ENCODE data around the gene PPP2R5B. TPM values are rescaled to one million over a fixed set of nuclear protein-coding genes. Genes with fewer than 3 reads are reported as not detected.

PPP2R5B gene
- total RNA-seq, 2 experiments from 2014 or later, result 18.6 to 22.3 TPM

GRCh38 chr11:64916775-64917662, 7.5 kb upstream of the PPP2R5B start, which contains the start of gene ATG2A:
ATG2A (minus strand) TSS chr11:64917209; CDS start chr11:64917135, 74 bp downstream.
- Mint-ChIP-seq H3K4me1 (peaks cover 21% of the 10 kb centered on the region), H3K27ac (peak within 1 kb of the TSS; percentile 95), H3K4me3 (peak within 1 kb of the TSS; percentile 93), H3K9me3 (no peaks in the 10 kb centered on the region), H3K27me3 (no peaks in the 10 kb centered on the region), H3K36me3 (peaks cover 2% of the 10 kb centered on the region)
- peak; percentile 99 for DNase-seq
- POLR2A ChIA-PET, result interaction anchor here (1.0 kb wide), 1 partner anchor 38 kb away, joined by 4 read pairs; the partner anchor contains the start of gene EHD1
- ATAC-seq (ENCODE audit: low read depth), result peak; percentile 99

DNA sequence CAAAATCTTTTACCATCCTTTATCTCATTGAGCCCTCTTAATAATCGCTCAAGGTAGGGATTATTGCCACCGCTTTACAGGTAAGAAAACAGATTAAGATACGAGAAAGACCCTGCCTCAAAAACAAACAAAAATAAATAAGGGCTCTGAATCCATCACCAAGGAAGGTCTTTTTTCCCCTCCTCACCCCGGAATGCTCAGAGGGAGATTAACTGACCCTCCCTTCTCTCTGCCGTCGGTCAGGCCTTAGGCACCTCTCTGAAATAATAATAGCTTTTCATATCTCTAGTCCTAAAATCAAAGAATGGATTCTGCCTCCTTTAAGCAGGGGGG, 6.9 kb upstream of the PPP2R5B start:
- peaks cover 21% of the 10 kb centered on the region for H3K4me1 Mint-ChIP-seq
- H3K27me3 Mint-ChIP-seq, result no peaks in the 10 kb centered on the region
- ATAC-seq (ENCODE audit: low read depth) (no peak), DNase-seq (no peak)
- H3K36me3 Mint-ChIP-seq, result no peaks in the 10 kb centered on the region
- peak overlapping the region; percentile 95 for H3K27ac Mint-ChIP-seq
- POLR2A ChIA-PET, result interaction anchor here (1.5 kb wide), 1 partner anchor 200 kb away, joined by 4 read pairs; the partner anchor contains the start of gene ZNHIT2
- no peaks in the 10 kb centered on the region for H3K9me3 Mint-ChIP-seq
- H3K4me3 Mint-ChIP-seq, result peak overlapping the region; percentile 93

DNA sequence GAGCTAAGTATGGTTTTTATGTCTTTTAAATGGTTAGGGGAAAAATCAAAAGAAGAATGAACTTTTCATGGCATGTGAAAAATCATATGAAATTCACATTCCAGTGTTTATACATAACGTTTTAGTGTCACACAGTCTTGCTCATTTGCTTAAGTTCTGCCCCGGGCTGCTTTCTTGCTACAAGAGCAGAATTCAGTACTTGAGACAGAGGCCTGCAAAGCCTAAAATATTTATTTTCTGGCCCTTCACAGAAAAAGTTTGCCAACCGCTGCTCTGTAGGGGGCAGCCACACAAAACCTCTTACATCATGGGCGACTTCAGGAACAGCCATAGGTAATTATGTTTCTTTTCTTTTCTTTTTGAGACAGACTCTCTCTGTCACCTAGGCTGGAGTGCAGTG, 6.5 kb upstream of the PPP2R5B start:
- no peaks in the 10 kb centered on the region for H3K36me3 Mint-ChIP-seq
- DNase-seq (no peak), ATAC-seq (ENCODE audit: low read depth) (no peak)
- H3K4me1 Mint-ChIP-seq, result peaks cover 22% of the 10 kb centered on the region
- H3K27me3 Mint-ChIP-seq, result no peaks in the 10 kb centered on the region
- H3K9me3 Mint-ChIP-seq, result no peaks in the 10 kb centered on the region
- peak overlapping the region; percentile 93 for H3K4me3 Mint-ChIP-seq
- POLR2A ChIA-PET, result interaction anchor here (1.5 kb wide), 1 partner anchor 200 kb away, joined by 4 read pairs; the partner anchor contains the start of gene ZNHIT2
- peak overlapping the region; percentile 95 for H3K27ac Mint-ChIP-seq

DNA sequence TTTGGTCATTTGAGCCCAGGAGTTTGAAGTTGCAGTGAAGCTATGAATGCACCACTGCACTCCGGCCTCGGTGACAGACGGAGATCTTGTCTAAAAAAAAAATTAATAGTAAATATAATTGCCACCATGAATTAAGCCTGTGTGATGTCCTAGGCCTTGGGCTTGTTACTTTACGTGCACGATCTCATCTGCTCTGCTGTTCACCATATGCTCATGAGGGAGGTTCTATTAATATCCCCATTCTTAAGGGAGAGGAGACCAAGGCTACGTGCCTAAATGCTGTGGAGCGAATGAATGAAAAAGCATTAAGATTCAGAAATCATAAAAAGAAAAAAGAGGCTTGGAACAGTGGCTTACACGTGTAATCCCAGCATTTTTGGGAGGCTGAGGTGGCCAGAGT, 4.9 kb upstream of the PPP2R5B start:
- no peaks in the 10 kb centered on the region for H3K36me3 Mint-ChIP-seq
- H3K27ac Mint-ChIP-seq, result no peak overlapping the region
- no peak overlapping the region for H3K4me3 Mint-ChIP-seq
- H3K4me1 Mint-ChIP-seq, result peaks cover 23% of the 10 kb centered on the region
- DNase-seq, result no peak
- ATAC-seq (ENCODE audit: low read depth), result no peak
- no peaks in the 10 kb centered on the region for H3K9me3 Mint-ChIP-seq
- no peaks in the 10 kb centered on the region for H3K27me3 Mint-ChIP-seq
- POLR2A ChIA-PET, result no interaction called here

GRCh38 chr11:64920124-64920523, 4.4 kb upstream of the PPP2R5B start:
- no peak overlapping the region for H3K4me3 Mint-ChIP-seq
- H3K4me1 Mint-ChIP-seq, result peaks cover 24% of the 10 kb centered on the region
- ATAC-seq (ENCODE audit: low read depth) (no peak), DNase-seq (no peak)
- POLR2A ChIA-PET, result no interaction called here
- H3K36me3 Mint-ChIP-seq, result no peaks in the 10 kb centered on the region
- no peak overlapping the region for H3K27ac Mint-ChIP-seq
- H3K9me3 Mint-ChIP-seq, result no peaks in the 10 kb centered on the region
- no peaks in the 10 kb centered on the region for H3K27me3 Mint-ChIP-seq

- Mint-ChIP-seq H3K36me3 (no peaks in the 10 kb centered on the region), H3K27me3 (no peaks in the 10 kb centered on the region), H3K4me3 (no peak overlapping the region), H3K4me1 (peaks cover 19% of the 10 kb centered on the region), H3K27ac (no peak overlapping the region), H3K9me3 (no peaks in the 10 kb centered on the region)
- DNase-seq (no peak), ATAC-seq (ENCODE audit: low read depth) (no peak)
- POLR2A ChIA-PET, result no interaction called here
These were observed 3.1 kb upstream of the PPP2R5B start for GRCh38 chr11:64921384-64921783.

- Mint-ChIP-seq H3K27me3 (no peaks in the 10 kb centered on the region), H3K4me1 (peaks cover 11% of the 10 kb centered on the region), H3K9me3 (no peaks in the 10 kb centered on the region), H3K4me3 (no peak overlapping the region), H3K27ac (peak overlapping the region; percentile 34), H3K36me3 (peaks cover 4% of the 10 kb centered on the region)
- DNase-seq (no peak), ATAC-seq (ENCODE audit: low read depth) (no peak)
- POLR2A ChIA-PET, result interaction anchor here (1.2 to 1.8 kb wide), 4 partner anchors 75 to 199 kb away, joined by 3 to 10 read pairs (median 5); partner anchors contain the start of genes BATF2, FAU and MRPL49
These were observed 1.3 kb upstream of the PPP2R5B start for GRCh38 chr11:64923151-64923661.

- no peaks in the 10 kb centered on the region for H3K9me3 Mint-ChIP-seq
- peak overlapping the region; percentile 54 for H3K27ac Mint-ChIP-seq
- H3K36me3 Mint-ChIP-seq, result peaks cover 7% of the 10 kb centered on the region
- H3K4me3 Mint-ChIP-seq, result peak overlapping the region; percentile 97
- H3K27me3 Mint-ChIP-seq, result no peaks in the 10 kb centered on the region
- no peak for ATAC-seq (ENCODE audit: low read depth)
- H3K4me1 Mint-ChIP-seq, result peaks cover 11% of the 10 kb centered on the region
- POLR2A ChIA-PET, result interaction anchor here (0.5 to 1.8 kb wide), 16 partner anchors 10 to 256 kb away, joined by 3 to 10 read pairs (median 3); partner anchors contain the start of genes ARL2, BATF2, FAU and MAJIN
- DNase-seq, result no peak
These were observed 408 bp downstream of the PPP2R5B start for GRCh38 chr11:64924910-64925284.

DNA sequence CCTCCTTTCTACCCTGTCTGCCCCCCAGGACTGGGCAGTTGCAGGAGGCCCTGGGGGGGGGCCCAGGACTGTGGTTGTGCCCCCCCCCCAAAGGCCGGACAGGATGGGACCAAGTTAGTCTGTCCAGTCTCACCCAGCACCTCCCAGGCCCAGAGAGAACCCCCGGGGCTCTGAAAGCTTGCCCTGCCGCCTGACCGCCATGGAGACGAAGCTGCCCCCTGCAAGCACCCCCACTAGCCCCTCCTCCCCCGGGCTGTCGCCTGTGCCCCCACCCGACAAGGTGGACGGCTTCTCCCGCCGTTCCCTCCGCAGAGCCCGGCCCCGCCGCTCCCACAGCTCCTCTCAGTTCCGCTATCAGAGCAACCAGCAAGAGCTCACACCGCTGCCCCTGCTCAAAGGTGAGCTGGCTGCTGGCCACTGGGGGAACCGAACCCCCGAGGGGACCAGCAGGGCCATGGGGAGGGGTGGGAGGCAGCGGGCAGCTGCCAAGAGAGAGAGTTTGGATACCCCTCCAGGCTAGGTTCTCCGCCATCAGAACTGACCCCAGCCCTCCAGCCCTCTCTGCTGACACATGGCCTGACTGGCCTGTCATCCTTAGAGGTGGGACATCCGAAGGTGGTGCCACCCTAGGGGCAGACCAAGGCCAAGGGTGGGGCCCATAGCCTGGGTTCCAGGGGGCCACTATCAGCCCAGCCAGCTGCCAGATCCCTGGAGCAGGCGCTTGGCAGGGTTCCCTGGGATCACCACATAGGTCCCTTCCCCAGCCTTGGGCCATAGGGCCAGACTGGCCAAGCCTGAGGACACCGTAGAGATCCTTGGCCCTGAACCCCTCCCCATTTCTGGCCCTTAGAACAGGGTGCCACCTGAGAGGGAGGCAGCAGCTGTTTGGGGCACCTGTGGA, 1.3 kb downstream of the PPP2R5B start:
- POLR2A ChIA-PET, result interaction anchor here (1.0 to 1.5 kb wide), 5 partner anchors 24 to 115 kb away, joined by 3 read pairs; partner anchors contain the start of genes ARL2, MAJIN, MEN1 and SAC3D1
- no peaks in the 10 kb centered on the region for H3K27me3 Mint-ChIP-seq
- H3K27ac Mint-ChIP-seq, result no peak overlapping the region
- H3K9me3 Mint-ChIP-seq, result no peaks in the 10 kb centered on the region
- ATAC-seq (ENCODE audit: low read depth) (no peak), DNase-seq (no peak)
- peaks cover 7% of the 10 kb centered on the region for H3K36me3 Mint-ChIP-seq
- H3K4me3 Mint-ChIP-seq, result peak overlapping the region; percentile 97
- peaks cover 11% of the 10 kb centered on the region for H3K4me1 Mint-ChIP-seq

DNA sequence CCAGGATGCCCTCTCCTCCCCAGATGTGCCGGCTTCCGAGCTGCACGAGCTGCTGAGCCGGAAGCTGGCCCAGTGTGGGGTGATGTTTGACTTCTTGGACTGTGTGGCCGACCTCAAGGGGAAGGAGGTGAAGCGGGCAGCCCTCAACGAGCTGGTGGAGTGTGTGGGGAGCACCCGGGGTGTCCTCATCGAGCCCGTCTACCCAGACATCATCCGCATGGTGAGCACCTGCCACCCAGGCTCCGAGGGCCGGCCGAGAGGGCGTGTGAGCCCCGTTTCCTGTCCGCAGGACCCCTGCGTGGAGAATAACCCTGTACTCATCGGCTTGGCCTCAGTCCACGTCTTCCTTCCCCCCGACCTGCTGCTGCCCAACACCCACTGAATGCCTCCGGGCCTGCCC, 2.2 kb downstream of the PPP2R5B start:
- Mint-ChIP-seq H3K27me3 (no peaks in the 10 kb centered on the region), H3K9me3 (no peaks in the 10 kb centered on the region), H3K27ac (no peak overlapping the region), H3K36me3 (peaks cover 7% of the 10 kb centered on the region), H3K4me3 (peak overlapping the region; percentile 22), H3K4me1 (peaks cover 11% of the 10 kb centered on the region)
- POLR2A ChIA-PET, result no interaction called here
- ATAC-seq (ENCODE audit: low read depth) (no peak), DNase-seq (no peak)

DNA sequence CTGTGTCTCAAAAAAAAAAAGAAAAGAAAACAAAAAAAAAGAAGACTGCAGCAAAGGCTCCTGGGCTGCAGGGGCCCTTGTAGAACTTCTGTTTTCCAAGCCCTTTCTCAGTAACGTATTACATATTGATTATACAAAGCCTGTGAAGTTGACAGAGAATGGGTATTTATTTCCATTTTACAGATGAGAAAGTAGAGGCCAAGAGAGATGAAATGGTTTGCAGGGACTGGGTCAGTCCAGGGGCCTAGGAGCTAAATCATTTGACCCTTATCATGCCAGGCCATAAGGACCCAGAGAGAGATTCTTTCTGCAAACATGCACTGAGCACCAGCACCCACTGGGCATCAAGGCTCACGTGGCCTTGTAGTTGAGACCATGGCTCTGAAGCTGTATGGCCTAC, 4.5 kb downstream of the PPP2R5B start:
- ATAC-seq (ENCODE audit: low read depth), result no peak

GRCh38 chr11:64929625-64930024, 5.1 kb downstream of the PPP2R5B start:
- H3K4me3 Mint-ChIP-seq, result no peak overlapping the region

More for the DNA sequence above, 4.5 kb downstream of the PPP2R5B start:
- no peak overlapping the region for H3K4me3 Mint-ChIP-seq
- peaks cover 13% of the 10 kb centered on the region for H3K36me3 Mint-ChIP-seq
- POLR2A ChIA-PET, result no interaction called here
- H3K27me3 Mint-ChIP-seq, result no peaks in the 10 kb centered on the region
- H3K4me1 Mint-ChIP-seq, result peaks cover 10% of the 10 kb centered on the region
- no peak overlapping the region for H3K27ac Mint-ChIP-seq
- DNase-seq, result no peak
- H3K9me3 Mint-ChIP-seq, result no peaks in the 10 kb centered on the region

DNA sequence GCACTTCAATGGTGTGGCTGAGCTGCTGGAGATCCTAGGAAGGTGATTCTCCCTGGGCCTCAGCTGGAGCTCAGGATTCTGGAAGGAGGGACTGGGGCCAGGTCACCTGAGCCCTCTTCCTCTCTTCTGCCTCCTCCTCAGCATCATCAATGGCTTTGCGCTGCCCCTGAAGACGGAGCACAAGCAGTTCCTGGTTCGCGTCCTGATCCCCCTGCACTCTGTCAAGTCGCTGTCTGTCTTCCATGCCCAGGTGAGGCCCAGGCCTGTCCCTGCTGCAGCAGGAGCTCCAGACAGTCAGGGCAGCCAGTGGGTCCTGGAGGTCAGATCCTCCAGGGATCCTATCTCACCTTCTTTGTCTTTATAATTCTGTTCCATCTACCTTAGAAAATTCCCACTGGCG, 5.9 kb downstream of the PPP2R5B start:
- Mint-ChIP-seq H3K9me3 (no peaks in the 10 kb centered on the region), H3K27ac (no peak overlapping the region), H3K27me3 (no peaks in the 10 kb centered on the region), H3K4me1 (peaks cover 2% of the 10 kb centered on the region), H3K4me3 (no peak overlapping the region), H3K36me3 (peaks cover 14% of the 10 kb centered on the region)
- DNase-seq (no peak), ATAC-seq (ENCODE audit: low read depth) (no peak)
- POLR2A ChIA-PET, result no interaction called here

More at GRCh38 chr11:64929625-64930024, 5.1 kb downstream of the PPP2R5B start:
- no peak for ATAC-seq (ENCODE audit: low read depth)
- Mint-ChIP-seq H3K36me3 (peaks cover 14% of the 10 kb centered on the region), H3K27ac (no peak overlapping the region), H3K27me3 (no peaks in the 10 kb centered on the region), H3K9me3 (no peaks in the 10 kb centered on the region), H3K4me1 (peaks cover 7% of the 10 kb centered on the region)
- no peak for DNase-seq
- POLR2A ChIA-PET, result no interaction called here

All from activated naive CD8-positive, alpha-beta T cell treated with anti-CD3 and anti-CD28 coated beads, Interleukin-2, amount 10 ng/mL, durations not matched to agents 7 days and 5 days (primary cell).